Heart left ventricle (tissue), 16 donors: ENCODE results near the gene MATN1. TPM values are rescaled to one million over a fixed set of nuclear protein-coding genes. Genes with fewer than 3 reads are reported as not detected.
A peak's percentile ranks its signal among the peaks of the same experiment; 100 is the strongest.

Source experiments
- ATAC-seq, 4 donors: fragments of 200-7000 bp; cut with Tn5 transposase; one replicate each; pipeline ENCODE4 v1.9.1; 2020 to 2022; ENCODE audit warnings: moderate library complexity in 4 of 4, mild to moderate bottlenecking in 3 of 4, moderate number of reproducible peaks in 1 of 4
- DNase-seq, 5 donors: peaks; one replicate each; pipeline ENCODE4 v3.0.0-alpha.2; 2020
- H3K27ac ChIP-seq, 12 donors: fragments of 200-600 bp; sonication (generic) in 4 of 12; one replicate each; pipeline versions ENCODE4 v1.5.0 to v1.8.0; 2016 to 2022; ENCODE audit warnings: mild to moderate bottlenecking in 2 of 12
- H3K27me3 ChIP-seq, 9 donors: fragments of 200-600 bp; sonication (generic) in 2 of 9; one replicate each; pipeline versions ENCODE4 v1.5.1 to v1.8.0; 2016 to 2022; ENCODE audit warnings: mild to moderate bottlenecking in 3 of 9
- H3K36me3 ChIP-seq, 9 donors: fragments of 200-600 bp; sonication (generic) in 2 of 9; one replicate each; pipeline versions ENCODE4 v1.5.0 to v1.8.0; 2018 to 2022; ENCODE audit warnings: mild to moderate bottlenecking in 2 of 9
- H3K4me1 ChIP-seq, 12 donors: fragments of 200-600 bp; sonication (generic) in 4 of 12; one replicate each; pipeline versions ENCODE4 v1.5.0 to v1.8.0; 2016 to 2022; ENCODE audit warnings: mild to moderate bottlenecking in 3 of 12
- H3K4me3 ChIP-seq, 12 donors: fragments of 200-600 bp; sonication (generic) in 4 of 12; one replicate each; pipeline versions ENCODE4 v1.5.0 to v1.8.0; 2017 to 2022; ENCODE audit warnings: mild to moderate bottlenecking in 9 of 12, moderate library complexity in 4 of 12
- H3K9me3 ChIP-seq, 12 donors: fragments of 200-600 bp; sonication (generic) in 4 of 12; one replicate each; pipeline versions ENCODE4 v1.5.0 to v1.8.0; 2016 to 2022; ENCODE audit warnings: mild to moderate bottlenecking in 1 of 12
- POLR2A ChIP-seq, 2 donors: fragments of 450-650 bp; IDR thresholded peaks; one replicate each; pipeline ENCODE4 v1.6.1; 2017; ENCODE audit warnings: antibody characterized with exemption in 2 of 2, mild to moderate bottlenecking in 2 of 2, moderate library complexity in 2 of 2
- WGBS, 4 donors: extraction: QIAGEN DNeasy Blood & Tissue Kit in 2 of 4; methylation state at CpG; one replicate each; pipeline versions ENCODE4 v1.1.5 to v1.1.7; 2013 to 2018; 5-methylcytosine and 5-hydroxymethylcytosine counted together
- intact Hi-C, 10 donors: fragments of 100-400 bp; cut with DNase I; formaldehyde crosslinking; loops; one replicate each; pipeline versions ENCODE4 v1.11.1 to v1.14.2; 2022
- polyA plus RNA-seq, 2 donors: library from polyadenylated mRNA; stranded (reverse); fragments of 200-250 nt; gene quantifications; one replicate each; pipeline ENCODE4 v1.2.3, GENCODE V29; 2013
- total RNA-seq, 9 donors: library from RNA; depleted of rRNA in 2 of 9; stranded (reverse); fragments of >200 nt in 2 of 9; fragmentation: NEBNext Ultra II Directional in 3 of 9; extraction: Animal tissue kit (Norgen Biotek cat#: 25700) in 3 of 9; gene quantifications; one replicate each; pipeline versions ENCODE4 v1.1.0 to v1.2.4, GENCODE V29; 2016 to 2023
- TF ChIP-seq, protein P1 (sequence below), 12 donors: fragments of 200-600 bp; sonication (generic) in 4 of 12; IDR thresholded peaks; one replicate each; pipeline versions ENCODE4 v1.5.0 to v1.8.0; 2018 to 2022; ENCODE audit warnings: antibody characterized with exemption in 12 of 12, mild to moderate bottlenecking in 5 of 12
- donor health status: ischemic (EF 13 %, LVEDD 7.1; RV severe dilation, severe dysfunction).
- donor health status: healthy with polysubstance abuse.
- donor health status: DM: no; HTN: yes; CAD: no.
- donor health status: DM: no; HTN: no; CAD: no.
- donor health status: ischemic (EF 25% LVEDD 6.9; RV normal size, moderate dysfunction).
- donor health status: ischemic (EF 25% LVEDD 5.7; RV mildly dilated, moderate dysfunction).
- donor health status: healthy.
- donor health status: DM: yes; HTN: yes; CAD: no.
- donor health status: ischemic (EF 35%, LVEDD 5.7; RV mildly dilated, moderate dysfunction).
- donor health status: nonischemic (EF 11% LVEDD 7.7; RV severe dilation, severe dysfunction).
- donor health status: DM: yes; HTN: yes; CAD: no.
- donor health status: PGD.
- donor health status: ischemic (EF 29% LVEDD 5.4; RV normal size, mild dysfunction).
- donor health status: nonischemic (EF 23%, LVEDD 6.1; RV moderate dilation, normal function).

Gene MATN1
- total and polyA plus RNA-seq, 11 donors = 0.67 TPM; not detected in 10

DNA sequence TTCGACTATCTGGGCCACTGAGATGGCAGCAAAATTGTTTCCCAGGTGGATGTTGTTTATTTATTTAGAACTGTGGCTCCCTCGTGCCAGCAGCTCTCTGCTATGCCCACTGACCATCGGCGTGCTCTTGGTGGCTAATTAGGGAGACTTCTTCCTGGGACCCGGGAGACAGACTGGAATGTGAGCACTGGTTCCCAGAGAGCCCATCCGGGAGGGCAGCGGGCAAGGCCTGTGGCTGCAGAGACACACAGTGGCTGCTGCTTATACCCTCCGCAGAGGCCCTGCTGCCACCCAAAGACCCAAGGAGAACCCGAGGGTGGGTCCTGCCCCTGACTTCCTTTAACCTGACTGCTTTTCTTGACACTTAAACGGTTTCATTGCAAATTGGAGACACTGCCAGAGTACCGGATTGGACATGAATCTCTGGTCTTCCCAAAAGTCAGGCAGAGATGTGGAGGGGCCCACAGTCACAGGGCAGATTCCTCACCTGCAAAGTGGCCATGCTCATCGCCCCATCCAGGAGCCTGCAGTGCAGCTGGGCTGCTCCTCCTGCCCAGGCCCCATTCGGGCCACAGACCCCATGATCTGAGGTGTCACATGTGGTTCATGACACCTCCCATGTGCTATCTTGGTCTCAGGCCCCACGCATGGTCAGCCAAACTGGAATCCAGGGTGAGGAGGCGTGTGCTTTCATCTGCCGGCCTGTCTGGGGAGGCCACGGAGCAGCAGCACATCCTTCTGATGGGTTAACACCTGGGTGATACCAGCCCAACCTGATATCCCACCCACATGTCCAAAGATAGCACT lies 5.7 kb upstream of the MATN1 start:
- DNase-seq (no peak), ATAC-seq (no peak)
- peaks cover 0 to 8% (median 0%) of the 10 kb centered on the region in 12 donors for H3K4me1 ChIP-seq
- 73 to 83% (median 77%) methylated on average over 16 to 17 of the region's 17 CpGs for WGBS, 4 donors
- H3K4me3 ChIP-seq = no peak overlapping the region
- no peaks in the 10 kb centered on the region for H3K9me3 ChIP-seq
- no peak for TF ChIP-seq POLR2A (IDR thresholded peaks at IDR 0.05)
- intact Hi-C loops = loop anchor here in 4 of 10 donors (5.0 to 10.0 kb wide), 3 partner anchors 186 to 696 kb away; no protein-coding TSS in a partner anchor
- H3K36me3 ChIP-seq = peaks cover 0 to 17% (median 0%) of the 10 kb centered on the region in 9 donors
- no peaks in the 10 kb centered on the region for H3K27me3 ChIP-seq
- no peak overlapping the region for H3K27ac ChIP-seq

DNA sequence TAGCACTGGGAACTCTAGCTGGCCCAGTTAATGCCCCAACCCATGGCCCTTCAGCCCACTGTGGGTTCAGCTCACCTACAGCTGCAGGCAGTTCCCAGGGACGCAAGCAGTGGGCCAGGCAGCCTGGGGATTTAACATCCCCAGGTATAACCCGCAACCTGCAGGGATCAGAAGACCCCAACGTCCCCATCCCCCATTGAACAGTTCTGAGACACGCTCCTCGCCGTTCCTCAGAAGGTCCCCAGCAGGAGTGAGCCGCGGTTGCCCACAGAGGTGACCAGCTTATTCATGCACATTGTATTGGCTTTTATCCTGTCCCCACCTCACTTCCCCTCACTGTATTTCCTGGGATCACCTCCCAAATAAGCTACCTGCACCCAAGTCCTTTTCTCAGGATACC lies 5.0 kb upstream of the MATN1 start:
- Histone ChIP-seq H3K9me3 (no peaks in the 10 kb centered on the region), H3K36me3 (peaks cover 0 to 10% (median 0%) of the 10 kb centered on the region in 9 donors), H3K4me3 (no peak overlapping the region), H3K4me1 (peaks cover 0 to 8% (median 0%) of the 10 kb centered on the region in 12 donors), H3K27ac (no peak overlapping the region), H3K27me3 (no peaks in the 10 kb centered on the region)
- intact Hi-C loops = loop anchor here in 4 of 10 donors (5.0 to 10.0 kb wide), 3 partner anchors 186 to 696 kb away; no protein-coding TSS in a partner anchor
- WGBS, 4 donors = 74 to 83% (median 81%) methylated on average over 8 of the region's 8 CpGs
- ATAC-seq (no peak), DNase-seq (no peak)
- TF ChIP-seq, protein P1, sequence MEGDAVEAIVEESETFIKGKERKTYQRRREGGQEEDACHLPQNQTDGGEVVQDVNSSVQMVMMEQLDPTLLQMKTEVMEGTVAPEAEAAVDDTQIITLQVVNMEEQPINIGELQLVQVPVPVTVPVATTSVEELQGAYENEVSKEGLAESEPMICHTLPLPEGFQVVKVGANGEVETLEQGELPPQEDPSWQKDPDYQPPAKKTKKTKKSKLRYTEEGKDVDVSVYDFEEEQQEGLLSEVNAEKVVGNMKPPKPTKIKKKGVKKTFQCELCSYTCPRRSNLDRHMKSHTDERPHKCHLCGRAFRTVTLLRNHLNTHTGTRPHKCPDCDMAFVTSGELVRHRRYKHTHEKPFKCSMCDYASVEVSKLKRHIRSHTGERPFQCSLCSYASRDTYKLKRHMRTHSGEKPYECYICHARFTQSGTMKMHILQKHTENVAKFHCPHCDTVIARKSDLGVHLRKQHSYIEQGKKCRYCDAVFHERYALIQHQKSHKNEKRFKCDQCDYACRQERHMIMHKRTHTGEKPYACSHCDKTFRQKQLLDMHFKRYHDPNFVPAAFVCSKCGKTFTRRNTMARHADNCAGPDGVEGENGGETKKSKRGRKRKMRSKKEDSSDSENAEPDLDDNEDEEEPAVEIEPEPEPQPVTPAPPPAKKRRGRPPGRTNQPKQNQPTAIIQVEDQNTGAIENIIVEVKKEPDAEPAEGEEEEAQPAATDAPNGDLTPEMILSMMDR (IDR thresholded peaks at IDR 0.05) = no peak
- no peak for TF ChIP-seq POLR2A (IDR thresholded peaks at IDR 0.05)

DNA sequence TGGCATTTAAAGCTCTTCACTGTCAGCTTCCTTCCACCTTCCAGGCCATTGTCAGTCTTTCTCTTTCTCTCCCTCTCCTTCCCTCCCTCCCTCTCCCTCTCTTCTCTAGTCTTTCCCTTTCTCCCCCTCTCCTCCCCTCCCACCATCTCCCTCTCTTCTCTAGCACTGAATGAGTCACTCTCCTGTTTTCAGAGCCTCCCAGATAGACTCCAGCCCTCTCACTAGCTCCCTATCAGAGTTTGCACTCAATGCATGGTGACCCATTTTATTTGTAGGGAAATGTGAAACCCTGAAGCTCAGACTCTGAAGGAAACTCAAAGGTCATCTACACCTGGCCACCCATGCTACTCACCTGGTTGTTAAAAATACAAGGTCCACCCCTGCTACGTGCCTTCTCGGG lies 4.4 kb upstream of the MATN1 start:
- no peak overlapping the region for H3K4me3 ChIP-seq
- H3K36me3 ChIP-seq = peaks cover 0 to 7% (median 0%) of the 10 kb centered on the region in 9 donors
- no peaks in the 10 kb centered on the region for H3K27me3 ChIP-seq
- no peak overlapping the region for H3K27ac ChIP-seq
- H3K9me3 ChIP-seq = no peaks in the 10 kb centered on the region
- 94 to 100% (median 98%) methylated on average over 2 of the region's 2 CpGs for WGBS, 4 donors
- H3K4me1 ChIP-seq = peaks cover 0 to 8% (median 0%) of the 10 kb centered on the region in 12 donors
- DNase-seq (no peak), ATAC-seq (peak in 2 of 4 donors; percentile 16 to 46)
- TF ChIP-seq, protein P1 (IDR thresholded peaks at IDR 0.05) = no peak
- no peak for TF ChIP-seq POLR2A (IDR thresholded peaks at IDR 0.05)
- intact Hi-C loops = loop anchor here in 4 of 10 donors (5.0 to 10.0 kb wide), 3 partner anchors 187 to 697 kb away; no protein-coding TSS in a partner anchor

DNA sequence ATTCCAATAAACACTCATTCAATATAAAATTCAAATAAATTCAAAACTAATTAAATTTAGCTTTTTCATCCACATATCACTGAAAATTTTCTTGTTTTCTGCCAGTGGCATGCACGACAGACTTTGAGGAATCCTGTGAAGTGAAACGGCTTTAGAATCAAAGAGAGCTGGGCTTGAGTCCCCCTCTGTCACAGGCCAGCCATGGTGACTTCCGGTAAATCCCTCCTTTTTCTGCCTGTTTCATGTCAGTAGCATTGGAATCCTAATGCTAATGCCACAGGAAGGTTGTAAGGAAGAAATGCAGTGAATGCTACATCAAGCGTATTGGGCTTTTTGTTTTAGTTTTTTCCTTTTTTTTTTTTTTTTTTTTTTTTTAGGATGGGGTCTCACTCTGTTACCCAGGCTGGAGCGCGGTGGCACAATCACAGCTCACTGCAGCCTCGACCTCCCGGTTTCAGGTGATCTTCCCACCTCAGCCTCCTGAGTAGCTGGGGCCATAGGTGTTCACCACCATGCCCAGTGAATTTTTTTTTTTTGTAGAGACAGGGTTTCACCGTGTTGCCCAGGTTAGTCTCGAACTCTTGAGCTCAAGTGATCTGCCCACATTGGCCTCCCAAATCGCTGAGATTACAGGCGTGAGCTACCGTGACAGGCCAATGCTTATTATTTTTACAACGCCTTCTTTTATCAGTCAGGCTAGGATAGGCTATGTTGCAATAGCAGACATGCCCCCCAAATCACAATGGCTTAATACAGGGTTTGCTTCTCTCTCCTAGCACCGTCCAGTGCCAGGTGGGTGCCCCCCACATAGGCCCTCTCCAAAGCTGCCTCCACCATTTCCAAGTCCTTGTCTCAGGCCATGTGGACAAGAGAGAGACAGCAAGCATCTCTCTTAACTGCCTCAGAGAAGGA lies 3.6 kb upstream of the MATN1 start:
- DNase-seq (no peak), ATAC-seq (no peak)
- Histone ChIP-seq H3K27me3 (no peaks in the 10 kb centered on the region), H3K27ac (no peak overlapping the region), H3K4me3 (no peak overlapping the region), H3K4me1 (peaks cover 0 to 8% (median 0%) of the 10 kb centered on the region in 12 donors), H3K9me3 (no peaks in the 10 kb centered on the region), H3K36me3 (peaks cover 0 to 7% (median 0%) of the 10 kb centered on the region in 9 donors)
- WGBS, 4 donors = 85 to 91% (median 90%) methylated on average over 15 of the region's 15 CpGs
- intact Hi-C loops = loop anchor here in 4 of 10 donors (5.0 to 10.0 kb wide), 3 partner anchors 188 to 698 kb away; no protein-coding TSS in a partner anchor
- TF ChIP-seq POLR2A (IDR thresholded peaks at IDR 0.05) = no peak
- TF ChIP-seq, protein P1 (IDR thresholded peaks at IDR 0.05) = no peak
